Gastroesophageal sphincter (tissue), 3 donors: ENCODE data around the gene KIF26B.

Source experiments
- POLR2A ChIP-seq, 2 donors: fragments of 450-650 bp; IDR thresholded peaks; one replicate each; pipeline ENCODE4 v1.6.1; 2017; ENCODE audit warnings: antibody characterized with exemption in 2 of 2, mild to moderate bottlenecking in 2 of 2, moderate library complexity in 1 of 2
- POLR2AphosphoS5 ChIP-seq: sonication (generic); formaldehyde crosslinking; IDR thresholded peaks from one replicate; pipeline ENCODE4 v1.6.1; 2017; ENCODE audit warnings: antibody characterized with exemption
- TF ChIP-seq, protein P1 (sequence below), 4 experiments: fragments of 200-600 bp in 2 of 4; fragments of 450-650 bp in 2 of 4; sonication (generic) in 1 of 4; IDR thresholded peaks; one replicate each; pipeline ENCODE4 v1.5.1; 2017 to 2019; ENCODE audit warnings: antibody characterized with exemption in 4 of 4, mild to moderate bottlenecking in 2 of 4, moderate library complexity in 2 of 4

- TF ChIP-seq, protein P1, sequence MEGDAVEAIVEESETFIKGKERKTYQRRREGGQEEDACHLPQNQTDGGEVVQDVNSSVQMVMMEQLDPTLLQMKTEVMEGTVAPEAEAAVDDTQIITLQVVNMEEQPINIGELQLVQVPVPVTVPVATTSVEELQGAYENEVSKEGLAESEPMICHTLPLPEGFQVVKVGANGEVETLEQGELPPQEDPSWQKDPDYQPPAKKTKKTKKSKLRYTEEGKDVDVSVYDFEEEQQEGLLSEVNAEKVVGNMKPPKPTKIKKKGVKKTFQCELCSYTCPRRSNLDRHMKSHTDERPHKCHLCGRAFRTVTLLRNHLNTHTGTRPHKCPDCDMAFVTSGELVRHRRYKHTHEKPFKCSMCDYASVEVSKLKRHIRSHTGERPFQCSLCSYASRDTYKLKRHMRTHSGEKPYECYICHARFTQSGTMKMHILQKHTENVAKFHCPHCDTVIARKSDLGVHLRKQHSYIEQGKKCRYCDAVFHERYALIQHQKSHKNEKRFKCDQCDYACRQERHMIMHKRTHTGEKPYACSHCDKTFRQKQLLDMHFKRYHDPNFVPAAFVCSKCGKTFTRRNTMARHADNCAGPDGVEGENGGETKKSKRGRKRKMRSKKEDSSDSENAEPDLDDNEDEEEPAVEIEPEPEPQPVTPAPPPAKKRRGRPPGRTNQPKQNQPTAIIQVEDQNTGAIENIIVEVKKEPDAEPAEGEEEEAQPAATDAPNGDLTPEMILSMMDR (IDR thresholded peaks at IDR 0.05), result no peak
- TF ChIP-seq POLR2AphosphoS5 (no peak), POLR2A (IDR thresholded peaks at IDR 0.05) (no peak)
These were observed 450.2 kb downstream of the KIF26B start for GRCh38 chr1:245604979-245605378.
